ENCODE results near the gene FOXO3.
"Not testable (repeated sequence)": the region's sequence is repeated elsewhere in the genome, so short reads cannot be mapped to it uniquely, and the experiment has no call there.

The FOXO3 gene

DNA sequence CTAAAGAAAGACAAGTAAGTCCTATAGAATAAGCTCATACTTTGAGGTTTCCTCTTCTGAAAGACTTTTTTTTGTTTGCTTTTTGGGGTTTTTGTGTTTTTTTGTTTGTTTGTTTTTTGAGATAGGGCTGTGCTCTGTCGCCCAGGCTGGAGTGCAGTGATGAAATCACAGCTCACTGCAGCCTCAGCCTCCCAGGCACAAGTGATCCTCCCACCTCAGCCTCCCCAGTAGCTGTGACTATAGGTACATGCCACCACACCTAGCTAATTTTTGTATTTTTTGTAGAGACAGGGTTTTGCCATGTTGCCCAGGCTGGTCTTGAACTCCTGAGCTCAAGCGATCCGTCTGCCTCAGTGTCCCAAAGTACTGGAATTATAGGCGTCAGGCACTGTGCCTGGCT lies 98.1 kb downstream of the FOXO3 start:
- DNase-seq (ENCODE audit: low read depth): not testable (repeated sequence)

DNA sequence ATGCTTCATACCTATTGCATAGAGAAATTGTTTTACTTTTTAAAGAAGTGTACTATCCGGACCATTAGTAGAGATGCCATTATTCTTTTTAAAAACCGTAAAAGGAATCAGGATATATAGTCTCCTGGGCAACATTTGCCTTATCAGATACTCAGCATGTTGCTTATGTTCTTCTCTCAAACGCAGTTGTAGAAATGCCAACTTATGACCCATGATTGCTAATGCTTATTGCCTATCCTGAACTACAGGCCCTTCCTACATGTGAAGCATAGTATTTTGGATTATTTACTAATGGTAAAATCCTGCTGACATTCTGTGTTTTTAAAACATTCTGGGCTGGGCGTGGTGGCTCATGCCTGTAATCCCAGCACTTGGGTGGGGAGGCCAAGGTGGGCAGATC lies 99.5 kb downstream of the FOXO3 start:
- DNase-seq (ENCODE audit: low read depth): no peak

DNA sequence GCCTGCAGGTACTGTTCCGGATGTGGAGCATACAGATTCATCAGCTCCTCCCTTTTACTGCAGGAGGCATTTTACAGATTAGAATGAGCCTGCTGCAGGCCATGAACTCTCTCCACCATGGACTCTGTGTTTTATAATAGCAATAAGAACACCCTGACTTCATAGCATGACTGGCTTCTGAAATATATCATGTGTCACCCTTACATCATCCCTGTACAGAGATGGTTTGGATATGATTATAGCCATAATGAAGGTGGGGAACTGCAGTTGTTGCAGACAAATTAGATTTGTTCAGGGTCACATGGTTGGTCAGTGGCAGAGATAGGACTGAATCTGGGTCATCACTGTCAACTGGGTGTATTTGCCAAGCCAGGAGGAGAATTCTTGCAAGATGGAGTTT lies 100.7 kb downstream of the FOXO3 start:
- DNase-seq (ENCODE audit: low read depth): no peak

DNA sequence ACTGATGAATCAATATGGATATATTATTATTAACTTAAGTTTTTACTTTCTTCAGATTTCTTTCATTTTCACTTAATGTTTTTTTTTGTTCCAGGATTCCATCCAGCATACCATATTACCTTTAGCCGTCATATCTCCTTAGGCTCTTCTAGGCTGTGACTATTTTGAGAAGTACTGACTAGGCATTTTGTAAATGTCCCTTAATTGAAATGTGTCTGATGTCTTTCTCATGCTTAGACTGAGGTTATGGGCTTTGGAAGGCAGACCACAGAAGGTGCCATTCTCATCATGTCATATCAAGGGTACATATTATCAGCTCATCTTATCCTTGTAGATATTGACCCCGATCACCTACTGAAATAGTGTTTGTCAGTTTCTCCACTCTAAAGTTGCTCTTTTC lies 101.3 kb downstream of the FOXO3 start:
- no peak for DNase-seq (ENCODE audit: low read depth)

DNA sequence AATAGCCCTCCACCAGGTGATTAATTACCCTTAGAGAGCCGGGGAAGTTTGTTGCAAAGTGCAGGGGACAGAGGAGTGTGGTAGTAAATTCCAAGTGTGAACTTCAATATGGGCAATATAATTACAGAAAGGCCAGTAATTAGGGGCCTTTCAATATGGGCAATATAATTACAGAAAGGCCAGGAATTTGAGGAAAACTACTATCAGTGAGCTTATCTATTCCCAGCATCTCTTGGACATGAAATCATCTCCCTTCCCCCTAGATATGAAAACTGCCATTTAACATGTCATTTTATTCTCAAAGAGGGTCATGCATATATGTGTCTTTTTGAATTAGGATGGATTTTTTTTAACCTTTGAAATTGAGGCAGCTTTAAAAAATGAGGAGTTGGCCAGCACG lies 102.0 kb downstream of the FOXO3 start:
- no peak for DNase-seq (ENCODE audit: low read depth)

DNA sequence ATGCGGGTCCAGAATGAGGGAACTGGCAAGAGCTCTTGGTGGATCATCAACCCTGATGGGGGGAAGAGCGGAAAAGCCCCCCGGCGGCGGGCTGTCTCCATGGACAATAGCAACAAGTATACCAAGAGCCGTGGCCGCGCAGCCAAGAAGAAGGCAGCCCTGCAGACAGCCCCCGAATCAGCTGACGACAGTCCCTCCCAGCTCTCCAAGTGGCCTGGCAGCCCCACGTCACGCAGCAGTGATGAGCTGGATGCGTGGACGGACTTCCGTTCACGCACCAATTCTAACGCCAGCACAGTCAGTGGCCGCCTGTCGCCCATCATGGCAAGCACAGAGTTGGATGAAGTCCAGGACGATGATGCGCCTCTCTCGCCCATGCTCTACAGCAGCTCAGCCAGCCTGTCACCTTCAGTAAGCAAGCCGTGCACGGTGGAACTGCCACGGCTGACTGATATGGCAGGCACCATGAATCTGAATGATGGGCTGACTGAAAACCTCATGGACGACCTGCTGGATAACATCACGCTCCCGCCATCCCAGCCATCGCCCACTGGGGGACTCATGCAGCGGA lies 102.9 kb downstream of the FOXO3 start:
- not testable (repeated sequence) for DNase-seq (ENCODE audit: low read depth)

DNA sequence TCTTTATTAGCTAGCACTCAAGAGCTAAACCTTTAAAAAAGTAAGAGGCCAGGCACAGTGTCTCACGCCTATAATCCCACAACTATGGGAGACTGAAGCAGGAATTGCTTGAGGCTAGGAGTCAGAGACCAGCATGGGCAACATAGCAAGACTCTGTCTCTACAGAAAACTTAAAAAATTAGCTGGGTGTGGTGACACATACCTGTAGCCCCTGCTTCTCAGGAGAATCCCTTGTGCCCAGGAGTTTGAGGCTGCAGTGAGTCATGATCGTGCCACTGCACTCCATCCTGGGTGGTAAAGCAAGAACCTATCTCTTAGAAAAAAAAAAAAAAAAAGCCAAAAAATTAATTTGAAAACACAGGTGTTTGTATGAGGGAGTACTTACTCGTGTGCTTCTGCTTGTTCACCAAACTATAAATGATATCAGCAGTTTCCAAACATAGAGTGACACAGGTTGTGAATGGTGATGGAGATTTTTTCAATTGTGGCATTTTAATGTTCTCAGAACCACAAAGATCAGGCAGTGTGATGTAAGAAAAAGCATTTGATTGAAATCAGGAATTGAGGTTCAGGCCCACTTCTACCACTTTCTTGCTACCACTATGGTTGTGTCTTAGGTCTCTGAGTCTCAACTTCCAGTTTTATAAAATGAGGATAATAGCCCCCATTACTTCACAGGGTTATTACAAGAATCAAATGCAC lies 104.9 kb downstream of the FOXO3 start:
- DNase-seq (ENCODE audit: low read depth): no peak

DNA sequence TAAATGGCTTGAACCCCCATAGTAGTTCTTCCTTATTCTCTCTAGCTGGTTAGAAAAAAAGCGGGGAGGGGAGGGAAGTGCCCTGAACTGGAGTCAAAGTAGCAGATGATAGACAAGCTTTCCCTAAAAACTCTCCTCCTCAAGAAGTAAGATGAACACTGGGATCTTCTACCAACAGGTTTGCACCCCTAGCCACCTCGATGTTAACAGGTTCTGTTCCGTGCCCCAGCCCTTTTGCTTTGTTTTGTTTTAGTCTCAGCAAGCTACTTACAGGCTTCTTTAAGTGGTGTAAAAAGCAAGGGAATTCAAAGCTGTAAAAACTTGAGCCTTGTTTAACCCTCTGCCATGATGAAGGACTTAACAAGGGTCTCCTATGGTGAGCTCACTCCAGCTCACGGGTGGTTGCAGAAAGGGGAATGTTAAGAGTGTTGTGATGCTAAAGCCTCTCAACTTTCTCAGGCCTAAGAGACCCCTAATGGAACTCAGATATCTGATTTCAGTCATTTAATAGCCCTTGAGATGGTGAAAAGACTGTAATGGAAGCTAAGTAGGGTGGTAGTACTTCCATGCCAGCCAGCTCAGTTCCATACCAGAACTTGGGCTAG lies 106.0 kb downstream of the FOXO3 start:
- DNase-seq (ENCODE audit: low read depth): no peak

DNA sequence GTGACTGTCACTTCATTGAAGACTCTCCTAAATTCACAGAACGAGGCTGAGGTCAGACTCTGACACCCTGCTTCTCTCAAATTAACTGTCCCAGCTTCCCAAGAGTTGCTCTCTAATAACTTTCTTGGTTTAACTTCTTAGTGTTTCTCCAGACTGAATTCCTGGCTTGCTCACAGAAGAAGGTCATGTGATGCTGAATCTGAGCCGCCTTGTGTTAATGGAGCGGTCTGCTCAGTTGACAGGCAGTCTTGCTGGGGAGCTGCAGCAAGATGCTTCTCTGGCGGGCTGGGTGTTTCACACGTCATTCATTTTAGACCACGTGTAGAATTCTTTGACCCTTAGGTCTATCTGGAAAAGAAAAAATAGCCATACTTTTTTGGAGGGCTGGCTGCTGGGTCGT lies 107.3 kb downstream of the FOXO3 start:
- no peak for DNase-seq (ENCODE audit: low read depth)

DNA sequence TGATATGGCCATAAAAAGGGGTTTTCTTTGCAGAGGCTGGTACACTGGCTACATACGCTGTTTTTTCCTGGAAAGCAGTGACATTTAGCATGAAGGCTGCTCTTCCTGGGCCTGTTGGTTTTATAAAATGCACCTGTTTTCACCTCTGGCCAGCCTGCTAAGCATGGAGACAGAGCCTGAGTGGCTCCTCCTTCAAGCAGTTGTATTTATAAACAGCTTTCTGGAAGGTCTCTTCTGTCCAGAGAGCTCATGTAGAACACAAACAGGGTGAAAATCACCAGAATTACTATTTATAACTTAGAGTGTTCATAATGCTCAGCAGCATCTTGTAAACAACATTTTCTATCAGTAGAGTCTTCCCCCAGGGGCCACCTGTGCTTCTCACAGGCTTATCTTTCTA lies 109.0 kb downstream of the FOXO3 start:
- no peak for DNase-seq (ENCODE audit: low read depth)

DNA sequence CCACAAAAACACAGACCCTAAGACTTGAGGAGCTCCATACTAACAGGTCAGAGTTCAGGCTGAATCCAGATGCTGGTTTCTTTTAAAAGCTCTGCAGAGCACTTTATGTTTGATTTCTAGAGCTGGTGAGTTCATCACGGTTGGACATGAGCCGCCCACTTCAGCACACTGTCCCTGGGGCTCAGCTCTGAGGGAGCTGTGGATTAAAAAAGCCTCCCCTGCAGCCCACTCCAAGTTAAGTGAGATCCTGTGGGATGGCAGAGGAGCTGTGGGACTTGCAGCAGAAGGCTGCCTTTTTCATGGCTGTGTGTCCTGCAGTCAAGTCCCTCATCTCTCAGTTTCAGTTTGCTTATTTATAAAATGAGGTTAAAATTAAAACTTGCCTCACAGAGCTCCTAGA lies 110.5 kb downstream of the FOXO3 start:
- no peak for DNase-seq (ENCODE audit: low read depth)

DNA sequence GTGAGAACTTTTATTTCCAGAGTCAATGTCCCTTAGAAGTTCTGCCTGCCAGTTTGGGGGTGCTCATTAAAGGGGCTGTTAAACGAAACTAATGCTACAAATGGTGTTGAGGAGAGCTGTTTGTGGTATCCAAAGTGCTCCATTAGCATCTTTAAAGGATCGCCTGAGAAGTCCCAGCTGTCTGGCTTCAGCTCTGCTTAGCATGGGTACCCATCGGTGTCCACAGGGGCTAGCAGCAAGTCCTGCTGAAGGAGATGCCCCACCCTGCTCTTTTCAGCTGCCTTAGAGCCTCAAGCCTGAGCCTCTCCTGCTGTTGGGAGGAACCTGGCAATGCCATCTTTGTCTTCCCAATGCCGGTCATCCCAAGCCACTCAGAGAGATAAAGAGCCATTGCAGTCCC lies 111.1 kb downstream of the FOXO3 start:
- DNase-seq (ENCODE audit: low read depth): no peak

DNA sequence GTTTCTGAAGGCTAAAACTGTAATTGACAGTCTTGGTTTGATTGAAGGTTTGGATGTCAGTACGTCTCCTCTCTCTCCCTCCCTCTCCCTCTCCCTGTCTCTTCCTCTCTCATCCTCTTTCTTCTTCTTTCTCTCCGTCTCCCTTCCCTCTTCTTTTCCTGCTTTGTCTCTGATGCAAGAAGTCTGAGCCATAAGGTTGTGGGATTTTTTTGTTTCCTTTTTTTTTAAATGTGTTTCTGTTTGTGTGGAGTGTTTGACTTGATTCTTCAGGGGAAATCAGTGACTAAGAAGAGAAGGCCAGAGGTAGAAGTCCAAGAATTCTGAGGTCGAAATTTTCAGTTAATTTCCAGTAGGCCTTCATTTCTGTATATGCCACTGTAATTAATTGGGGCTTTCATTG lies 111.9 kb downstream of the FOXO3 start:
- DNase-seq (ENCODE audit: low read depth): no peak

DNA sequence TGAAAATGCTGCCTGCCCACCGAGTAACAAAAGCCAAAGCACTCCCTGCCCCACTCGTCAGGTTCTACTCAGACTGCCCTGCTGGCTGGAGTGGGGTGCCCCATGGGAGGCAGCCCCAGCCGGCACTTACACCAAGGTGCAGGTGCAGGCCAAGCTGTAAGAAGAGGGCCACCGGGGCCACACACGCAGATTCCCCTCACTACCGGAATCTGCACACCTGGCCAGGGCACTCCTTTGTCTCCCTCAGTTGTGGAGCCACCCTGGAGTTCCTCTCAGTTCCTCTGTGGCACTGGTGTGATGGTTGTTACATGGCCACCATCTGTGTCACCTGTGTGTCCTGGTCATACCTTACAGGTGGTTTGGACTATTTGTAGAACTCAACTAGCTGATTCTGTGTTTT lies 112.4 kb downstream of the FOXO3 start:
- DNase-seq (ENCODE audit: low read depth): no peak

DNA sequence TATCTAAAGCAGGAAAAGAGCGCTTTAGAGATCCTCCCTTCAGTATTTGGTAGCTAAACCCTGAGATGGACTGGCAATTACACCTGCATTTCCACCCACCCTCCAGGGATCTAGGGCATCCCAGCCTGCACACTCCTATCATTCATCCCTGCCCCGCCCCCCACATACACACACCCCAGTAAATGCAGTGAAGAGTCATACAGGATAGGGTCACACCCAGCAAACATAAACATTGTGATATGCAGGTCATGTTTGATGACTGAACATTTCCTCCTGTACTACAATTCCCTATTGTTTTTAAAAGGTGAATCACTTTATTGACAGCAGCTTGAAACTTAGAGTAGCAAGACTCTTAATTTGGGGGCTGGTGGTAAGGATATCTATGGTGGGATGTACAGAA lies 112.9 kb downstream of the FOXO3 start:
- no peak for DNase-seq (ENCODE audit: low read depth)

DNA sequence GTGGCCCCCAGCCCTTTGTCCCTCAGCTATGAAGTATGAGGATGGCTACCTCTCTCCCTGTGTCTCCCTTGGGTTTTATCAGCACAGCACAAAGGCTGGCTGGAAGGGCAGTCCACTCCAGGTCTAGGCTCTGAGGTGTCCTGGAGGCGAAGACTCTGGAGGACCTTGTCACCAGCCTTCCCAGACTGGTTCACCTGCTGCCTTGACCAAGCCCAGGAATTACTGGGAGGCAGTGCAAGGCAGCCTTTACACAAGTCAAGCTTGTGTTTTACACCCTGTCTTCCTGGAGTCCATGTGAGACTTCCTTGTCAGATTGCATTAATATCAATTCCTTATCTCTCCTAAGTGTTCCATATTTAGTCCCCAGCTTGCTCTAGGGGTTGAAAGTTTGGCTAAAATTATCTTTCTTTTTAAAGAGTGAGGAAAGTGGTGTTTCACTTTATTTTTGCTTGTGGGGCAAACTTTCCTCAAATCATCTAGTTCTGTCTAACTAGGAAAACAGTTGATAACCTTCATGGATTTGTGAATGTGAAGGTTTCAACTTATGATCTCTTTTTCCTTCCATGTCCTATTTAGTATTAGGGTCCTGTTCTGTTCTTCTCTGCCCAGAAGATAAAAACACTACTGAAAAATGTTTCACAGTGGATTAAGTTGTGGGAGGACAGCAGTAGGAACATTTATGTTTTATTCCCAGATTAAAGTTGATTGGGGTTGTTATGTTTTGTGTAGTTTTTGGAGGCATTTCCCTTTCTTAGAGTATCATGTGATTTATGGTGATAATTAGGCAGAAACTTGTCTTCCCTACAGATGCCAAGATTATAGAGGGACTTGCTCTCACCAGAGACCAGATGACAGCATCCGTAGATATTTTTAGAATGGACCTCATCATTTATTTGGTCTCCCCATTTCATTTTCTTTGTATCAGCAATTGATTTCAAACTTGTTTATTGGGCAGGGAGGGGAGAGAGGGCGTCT lies 114.8 kb downstream of the FOXO3 start:
- no peak for DNase-seq (ENCODE audit: low read depth)

DNA sequence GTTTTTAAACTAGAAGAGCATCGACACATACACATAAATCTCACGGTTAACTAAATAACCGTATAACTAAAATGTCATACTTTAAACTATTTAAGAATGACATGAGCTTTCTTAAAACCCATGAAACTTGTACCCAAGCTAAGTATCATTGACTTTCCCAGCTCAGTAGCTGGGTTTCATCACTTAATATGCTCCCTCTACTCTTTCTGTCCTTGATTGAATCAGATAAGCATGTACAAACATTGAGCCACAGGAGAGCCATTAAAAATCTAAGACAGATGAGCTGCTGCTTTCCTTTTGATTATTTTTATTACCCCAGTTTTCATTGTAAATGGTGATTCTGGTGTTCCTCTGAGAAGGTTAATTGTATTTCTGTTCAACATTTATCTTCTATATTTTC lies 115.8 kb downstream of the FOXO3 start:
- no peak for DNase-seq (ENCODE audit: low read depth)

DNA sequence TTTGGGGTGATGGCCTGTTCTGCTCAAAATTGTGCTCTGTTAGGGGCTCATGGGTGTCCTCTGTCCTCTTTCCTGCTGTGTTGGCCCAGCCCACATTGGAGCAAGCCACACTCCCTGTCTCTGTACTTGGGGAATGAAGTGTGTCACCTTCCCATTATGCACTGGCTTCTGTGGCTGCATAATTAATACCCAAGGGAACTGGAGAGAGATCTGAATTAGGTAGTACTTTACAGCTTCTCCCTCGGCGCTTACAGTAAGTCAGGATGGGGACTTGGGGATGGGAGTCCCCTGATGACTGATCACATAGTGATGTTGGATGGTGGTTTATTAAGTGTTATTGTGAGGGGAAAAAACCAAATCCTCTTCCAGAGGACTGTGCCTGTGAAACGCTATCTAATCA lies 116.6 kb downstream of the FOXO3 start:
- DNase-seq (ENCODE audit: low read depth): no peak

DNA sequence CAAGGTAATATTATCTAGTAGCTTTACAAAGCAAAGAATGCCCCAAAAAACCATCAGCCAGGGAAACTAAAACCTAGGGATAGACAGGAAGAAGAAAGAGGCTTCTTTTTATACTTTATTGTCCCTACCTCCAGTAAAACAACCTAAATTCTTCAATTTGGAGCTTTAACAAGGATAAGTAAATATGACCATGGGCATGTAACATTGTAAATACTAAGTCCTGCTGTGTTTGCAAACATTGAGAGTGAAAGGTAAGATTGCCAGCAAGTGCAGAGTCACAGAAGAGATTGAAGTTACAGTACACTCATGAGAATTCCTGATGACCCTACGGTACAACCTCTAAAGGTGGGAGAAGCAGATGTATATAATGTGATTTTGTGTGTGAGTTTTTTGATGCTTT lies 117.2 kb downstream of the FOXO3 start:
- DNase-seq (ENCODE audit: low read depth): no peak

DNA sequence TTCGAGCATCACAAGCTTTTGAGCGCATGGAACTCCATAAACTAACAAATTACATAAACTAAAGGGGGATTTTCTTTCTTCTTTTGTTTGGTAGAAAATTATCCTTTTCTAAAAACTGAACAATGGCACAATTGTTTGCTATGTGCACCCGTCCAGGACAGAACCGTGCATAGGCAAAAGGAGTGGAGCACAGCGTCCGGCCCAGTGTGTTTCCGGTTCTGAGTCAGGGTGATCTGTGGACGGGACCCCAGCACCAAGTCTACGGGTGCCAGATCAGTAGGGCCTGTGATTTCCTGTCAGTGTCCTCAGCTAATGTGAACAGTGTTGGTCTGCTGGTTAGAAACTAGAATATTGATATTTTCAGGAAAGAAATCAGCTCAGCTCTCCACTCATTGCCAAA lies 119.6 kb downstream of the FOXO3 start:
- DNase-seq (ENCODE audit: low read depth): not testable (repeated sequence)

DNA sequence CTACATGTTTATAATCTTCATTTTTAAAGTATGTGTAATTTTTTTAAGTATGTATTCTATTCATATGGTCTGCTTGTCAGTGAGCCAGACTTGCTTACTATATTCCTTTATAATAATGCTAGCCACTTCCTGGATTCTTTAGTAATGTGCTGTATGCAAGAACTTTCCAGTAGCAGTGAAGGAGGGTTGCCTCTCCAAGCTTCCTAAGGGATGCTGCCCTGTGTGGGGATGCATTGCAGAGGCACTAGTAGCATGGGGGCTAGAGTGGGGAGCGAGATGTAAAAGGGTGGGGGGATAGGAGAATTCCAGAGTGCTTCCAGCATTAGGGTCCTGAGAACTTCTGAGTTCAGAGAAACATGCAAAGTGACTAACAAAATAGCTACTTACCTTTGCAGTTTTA lies 121.0 kb downstream of the FOXO3 start:
- DNase-seq (ENCODE audit: low read depth): not testable (repeated sequence)

DNA sequence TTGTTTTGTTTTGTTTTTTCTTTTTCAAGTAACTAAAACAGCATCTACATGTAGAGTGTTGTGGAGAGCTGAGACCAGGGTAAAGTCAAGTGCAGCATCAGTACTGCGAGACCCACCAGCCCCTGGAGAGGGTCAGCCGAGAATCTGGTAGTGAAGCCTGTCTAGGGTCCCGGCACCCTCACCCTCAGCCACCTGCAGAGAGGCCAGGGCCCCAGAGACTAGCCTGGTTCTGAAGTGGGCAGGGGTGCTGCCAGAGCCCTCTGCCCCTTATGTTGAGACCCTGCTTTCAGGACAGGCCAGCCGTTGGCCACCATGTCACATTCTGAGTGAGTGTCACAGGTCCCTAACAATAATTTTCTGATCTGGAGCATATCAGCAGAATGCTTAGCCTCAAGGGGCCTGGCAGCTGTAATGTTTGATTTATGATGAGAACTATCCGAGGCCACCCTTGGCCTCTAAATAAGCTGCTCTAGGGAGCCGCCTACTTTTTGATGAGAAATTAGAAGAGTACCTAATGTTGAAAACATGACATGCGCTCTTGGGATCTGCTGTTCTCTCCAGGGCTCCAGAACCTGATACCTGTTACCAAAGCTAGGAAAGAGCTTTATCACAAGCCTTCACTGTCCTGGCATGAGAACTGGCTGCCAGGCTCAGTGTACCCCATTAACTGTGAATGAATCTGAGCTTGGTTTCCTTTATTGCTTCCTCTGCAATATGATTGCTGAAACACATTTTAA lies 121.8 kb downstream of the FOXO3 start:
- DNase-seq (ENCODE audit: low read depth): not testable (repeated sequence)

Data from T follicular helper cell (primary cell).